ENCODE data around the gene DDX5.

DNA sequence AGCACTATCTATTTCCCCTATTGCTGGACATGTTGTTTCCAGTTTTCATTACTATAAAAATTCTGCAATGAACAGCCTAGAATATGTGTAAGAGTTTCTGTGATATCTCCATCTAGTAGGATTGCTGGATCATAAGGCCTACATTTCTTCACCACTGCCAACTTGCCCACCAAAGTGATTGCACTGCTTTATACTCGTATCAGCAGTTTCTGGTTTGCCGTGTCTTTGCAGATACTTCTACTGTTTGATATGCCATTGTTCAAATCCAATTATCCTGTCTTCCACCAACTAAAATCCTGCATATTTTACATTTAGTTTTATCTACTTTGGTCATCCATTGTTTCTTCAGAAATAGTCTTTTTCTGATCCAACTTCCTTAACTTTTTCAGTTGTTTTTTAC lies 21.8 kb upstream of the DDX5 start:
- TF ChIP-seq CTCF (IDR thresholded peaks at IDR 0.05), result no peak
- no peak for TF ChIP-seq POLR2A (IDR thresholded peaks at IDR 0.05)

All from Peyer's patch (tissue), 4 donors.